GM12878 (cell line): ENCODE results near the gene SOST. TPM values are rescaled to one million over a fixed set of nuclear protein-coding genes. Genes with fewer than 3 reads are reported as not detected.

Experiments
- ATAC-seq: fragments of 200-7000 bp; cut with Tn5 transposase; 3 replicates; pipeline ENCODE4 v1.9.1; 2020; ENCODE audit warnings: mild to moderate bottlenecking, moderate library complexity
- BruUV-seq: library from RNA; stranded (reverse); fragments of 400-500 nt; replicated peaks from 2 replicates; lab custom pipeline; 2021; lab: Mats Ljungman, UMichigan
- CTCF ChIA-PET: fragments of 300-600 bp; sonication (Branson Sonifier 250); formaldehyde crosslinking; extraction: SDS; loops from one replicate; lab custom pipeline; 2021; ENCODE audit warnings: inconsistent platforms; lab: Yijun Ruan, JAX
- POLR2A ChIA-PET: fragments of 350-600 bp; formaldehyde crosslinking; extraction: SDS; loops from one replicate; lab custom pipeline; 2021; ENCODE audit warnings: inconsistent platforms; lab: Charles Lee
- RAD21 ChIA-PET: fragments of 300-600 bp; sonication (Branson Sonifier 250); formaldehyde crosslinking; loops from one replicate; lab custom pipeline; 2023; ENCODE audit warnings: antibody characterized with exemption; ENCODE audit not compliant: unreplicated experiment; lab: Charles Lee
- SMC1A ChIA-PET: fragments of 300-600 bp; sonication (Branson Sonifier 250); formaldehyde crosslinking; loops from one replicate; lab custom pipeline; 2023; ENCODE audit not compliant: unreplicated experiment, uncharacterized antibody; lab: Charles Lee
- DNase-seq: peaks from one replicate; pipeline ENCODE4 v3.0.0-alpha.2; 2011; ENCODE audit warnings: low read depth, low spot score
- FAIRE-seq: peaks from 3 replicates; lab custom pipeline; 2011; peaks lifted over from hg19 to GRCh38; lab: Jason Lieb, UNC
- H2AFZ ChIP-seq: 2 replicates; pipeline ENCODE4 v1.6.0; 2011; ENCODE audit warnings: low read depth, low read length, control low read depth; ENCODE audit not compliant: control insufficient read depth
- H3K27ac ChIP-seq: 2 replicates; pipeline ENCODE4 v1.5.1; 2011; ENCODE audit warnings: control low read depth; ENCODE audit not compliant: control insufficient read depth, insufficient read depth
- H3K27me3 ChIP-seq, 2 experiments: replicated peaks in 1 of 2; 2 replicates each; pipeline versions ENCODE4 v1.6.0 to v1.6.1; 2011; ENCODE audit warnings: low read length in 1 of 2; ENCODE audit not compliant: control insufficient read depth in 2 of 2, insufficient read depth in 2 of 2
- H3K36me3 ChIP-seq, 2 experiments: 2 replicates each; pipeline ENCODE4 v1.5.1; 2011; ENCODE audit warnings: low read length in 1 of 2; ENCODE audit not compliant: control insufficient read depth in 2 of 2, insufficient read depth in 2 of 2
- H3K4me1 ChIP-seq: 2 replicates; pipeline ENCODE4 v1.6.1; 2011; ENCODE audit warnings: mild to moderate bottlenecking, low read length, moderate library complexity, mixed read lengths; ENCODE audit not compliant: control insufficient read depth, insufficient read depth
- H3K4me2 ChIP-seq: 2 replicates; pipeline ENCODE4 v1.6.0; 2011; ENCODE audit warnings: control low read depth; ENCODE audit not compliant: control insufficient read depth, insufficient read depth
- H3K4me3 ChIP-seq: fragments of 200-600 bp; sonication (generic); 2 replicates; pipeline ENCODE4 v1.5.1; 2016
- H3K79me2 ChIP-seq: 2 replicates; pipeline ENCODE4 v1.6.0; 2011; ENCODE audit warnings: low read length; ENCODE audit not compliant: control insufficient read depth, insufficient read depth
- H3K9ac ChIP-seq: 2 replicates; pipeline ENCODE4 v1.8.0; 2011; ENCODE audit warnings: low read length, control low read depth, mixed read lengths; ENCODE audit not compliant: control insufficient read depth, insufficient read depth
- H3K9me3 ChIP-seq: replicated peaks from 3 replicates; pipeline ENCODE4 v1.5.1; 2011; ENCODE audit warnings: mild to moderate bottlenecking, low read length; ENCODE audit not compliant: control insufficient read depth, insufficient read depth
- H4K20me1 ChIP-seq: 2 replicates; pipeline ENCODE4 v1.6.0; 2011; ENCODE audit not compliant: control insufficient read depth, insufficient read depth
- CUX1 ChIP-seq: IDR thresholded peaks from 2 replicates; pipeline ENCODE4 v1.6.1; 2012; ENCODE audit warnings: improper control_type of control experiment, low read depth, low read length; ENCODE audit not compliant: insufficient replicate concordance
- DPF2 ChIP-seq: fragments of 450-650 bp; IDR thresholded peaks from 2 replicates; pipeline ENCODE4 v1.6.1; 2017; ENCODE audit warnings: mild to moderate bottlenecking
- GATAD2B ChIP-seq: fragments of 450-650 bp; conservative IDR thresholded peaks from 2 replicates; pipeline ENCODE4 v1.6.1; 2017; ENCODE audit warnings: low read depth, mild to moderate bottlenecking, moderate library complexity
- IRF3 ChIP-seq: fragments of 450-650 bp; IDR thresholded peaks from 2 replicates; pipeline ENCODE4 v1.6.1; 2014; ENCODE audit warnings: mild to moderate bottlenecking
- SKIL ChIP-seq: fragments of 450-650 bp; IDR thresholded peaks from 2 replicates; pipeline ENCODE4 v1.6.1; 2017; ENCODE audit warnings: mild to moderate bottlenecking, low read depth, inconsistent platforms; ENCODE audit not compliant: poor library complexity, severe bottlenecking
- SMC3 ChIP-seq: IDR thresholded peaks from 2 replicates; pipeline ENCODE4 v1.6.1; 2011; ENCODE audit warnings: low read length, improper control_type of control experiment, borderline replicate concordance
- SUZ12 ChIP-seq: fragments of 200-600 bp; sonication (generic); IDR thresholded peaks from one replicate; pipeline ENCODE4 v1.6.1; 2018; ENCODE audit warnings: antibody characterized with exemption, mild to moderate bottlenecking; ENCODE audit not compliant: unreplicated experiment
- USF2 ChIP-seq: IDR thresholded peaks from 2 replicates; pipeline ENCODE4 v1.6.1; 2011; ENCODE audit warnings: low read depth, low read length, improper control_type of control experiment, borderline replicate concordance
- ZBTB4 ChIP-seq: fragments of 450-650 bp; formaldehyde crosslinking; IDR thresholded peaks from 2 replicates; pipeline ENCODE4 v1.4.0; 2022; ENCODE audit warnings: mild to moderate bottlenecking, moderate library complexity
- ZNF274 ChIP-seq: IDR thresholded peaks from one replicate; pipeline ENCODE4 v1.8.0; 2011; ENCODE audit not compliant: insufficient read length, insufficient read depth
- WGBS: methylation state at CpG from one replicate; pipeline ENCODE4 v1.1.6; 2016; ENCODE audit warnings: low lambda C conversion rate; ENCODE audit not compliant: insufficient replicate concordance, insufficient coverage; ENCODE audit errors: missing lambda C conversion rate; 5-methylcytosine and 5-hydroxymethylcytosine counted together
- in situ Hi-C: fragments of 300-500 bp; cut with MboI; formaldehyde crosslinking; loops from 9 replicates; pipeline ENCODE4 v1.14.3; 2018; ENCODE audit warnings: mixed read lengths
- intact Hi-C: fragments of 100-400 bp; cut with micrococcal nuclease; formaldehyde crosslinking; loops from one replicate; pipeline ENCODE4 v1.14.2; 2022; ENCODE audit not compliant: unreplicated experiment
- polyA plus RNA-seq, 11 experiments: library from polyadenylated mRNA; depleted of rRNA in 4 of 11; unstranded in 6 of 11; stranded (reverse) in 5 of 11; fragments of >200 nt; fragmentation: Nextera tagmentation in 4 of 11; fragmentation: Illumina TruSeq in 1 of 11; extraction: Ambion mirVana in 4 of 11; extraction: Trizol in 1 of 11; gene quantifications; 1 replicate in 1 of 11; 2 replicates in 10 of 11; pipeline versions ENCODE4 v1.2.1 to v1.2.3, GENCODE V29; 2011 to 2016; ENCODE audit warnings: inconsistent platforms in 2 of 11, missing spikeins in 2 of 11, low read depth in 1 of 11
- total RNA-seq, 4 experiments: library from RNA; depleted of rRNA in 3 of 4; stranded (reverse); fragments of >200 nt in 3 of 4; fragmentation: Illumina TruSeq in 1 of 4; extraction: Trizol in 1 of 4; gene quantifications; 2 replicates each; pipeline versions ENCODE4 v1.2.1 to v1.2.3, GENCODE V29; 2013 to 2021

Gene SOST
- total and polyA plus RNA-seq, 10 of the 15 experiments (the other 5 are each of a cell fraction or from before 2014, with no cell fraction given), result not detected

DNA sequence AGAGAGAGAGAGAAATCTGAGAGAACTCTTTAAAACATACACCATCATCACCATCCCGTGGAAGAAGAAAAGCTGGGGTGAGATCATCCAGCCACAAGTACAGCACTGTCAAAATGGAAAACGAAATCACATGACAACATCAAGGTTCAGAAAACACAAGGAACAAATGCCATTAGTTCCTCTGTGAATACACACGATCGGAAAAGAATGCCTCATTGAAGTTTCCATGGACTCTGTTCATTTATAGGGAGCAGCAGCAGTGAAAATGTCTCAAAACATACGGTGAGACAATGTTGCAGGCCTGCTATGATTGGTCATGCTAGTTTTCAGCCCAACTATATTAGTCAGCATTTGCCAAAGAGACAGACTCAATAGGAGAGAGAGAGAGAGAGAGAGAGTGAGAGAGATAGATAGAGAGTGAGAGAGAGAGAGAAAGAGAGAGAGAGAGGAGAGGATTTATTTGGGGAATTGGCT, 26.1 kb upstream of the SOST start (continued):
- TF ChIP-seq SMC3 (no peak), USF2 (no peak), ZNF274 (no peak), CUX1 (no peak), DPF2 (no peak), SUZ12 (no peak)
- TF ChIP-seq, all 136 proteins: peak for 0

DNA sequence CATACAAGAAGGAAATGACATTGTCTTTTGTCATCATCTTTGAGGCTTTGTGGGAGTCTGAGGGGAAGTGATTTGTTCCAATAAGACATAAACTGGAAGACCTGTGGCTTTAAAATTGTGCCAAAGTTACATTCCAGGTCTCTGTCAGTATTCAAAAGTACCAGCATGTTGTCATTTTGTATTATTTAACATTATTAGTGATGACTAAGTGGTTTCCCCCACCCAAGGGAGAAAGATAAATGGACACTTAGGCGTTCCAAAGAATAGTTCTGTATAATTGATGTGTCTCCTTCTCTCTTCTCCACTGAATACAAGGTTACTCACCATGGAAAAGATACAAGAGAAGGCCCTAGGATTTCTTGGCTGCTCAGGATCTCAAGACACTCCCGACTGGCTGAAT, 25.5 kb upstream of the SOST start:
- no peak overlapping the region for H2AFZ ChIP-seq
- H3K79me2 ChIP-seq, result no peaks in the 10 kb centered on the region
- H3K36me3 ChIP-seq, result no peaks in the 10 kb centered on the region
- intact Hi-C loops, result no loop called here
- ChIA-PET SMC1A (interaction anchor here (0.7 kb wide), 1 partner anchor 111 kb away, joined by 3 read pairs; no protein-coding TSS in a partner anchor), CTCF (interaction anchor here (1.6 kb wide), 1 partner anchor 18 kb away, joined by 7 read pairs; no protein-coding TSS in a partner anchor), POLR2A (no interaction called here), RAD21 (no interaction called here)
- no peak for FAIRE-seq
- H3K4me2 ChIP-seq, result no peak overlapping the region
- H3K4me3 ChIP-seq, result no peak overlapping the region
- no peak for ATAC-seq
- H3K9ac ChIP-seq, result no peak overlapping the region
- in situ Hi-C loops, result no loop called here
- no peak overlapping the region for H3K27ac ChIP-seq
- H3K4me1 ChIP-seq, result no peaks in the 10 kb centered on the region
- no peaks in the 10 kb centered on the region for H3K9me3 ChIP-seq
- H3K27me3 ChIP-seq, result peaks cover 5 to 12% of the 10 kb centered on the region in 2 experiments; a peak in 2 of 4 replicates
- no TSS peak for BruUV-seq
- no peak for DNase-seq
- H4K20me1 ChIP-seq, result no peaks in the 10 kb centered on the region
- WGBS, result 14% methylated on average over 2 of the region's 2 CpGs
- TF ChIP-seq SKIL, result no peak
- no peak for TF ChIP-seq IRF3
- no peak for TF ChIP-seq ZBTB4 (CRISPR knock-in tag)
- no peak for TF ChIP-seq GATAD2B
